DOHH2 (cell line): ENCODE results near the gene WDR75.

Experiments used
- CTCF ChIP-seq: fragments of 200-600 bp; sonication (generic); IDR thresholded peaks from one replicate; pipeline ENCODE4 v1.5.1; 2014; ENCODE audit warnings: antibody characterized with exemption, mild to moderate bottlenecking, low read depth, low read length; ENCODE audit not compliant: poor library complexity, severe bottlenecking
- EZH2phosphoT487 ChIP-seq: fragments of 200-600 bp; sonication (generic); IDR thresholded peaks from 2 replicates; pipeline ENCODE4 v1.6.1; 2017; ENCODE audit warnings: borderline replicate concordance, mild to moderate bottlenecking, antibody characterized with exemption, low read length, moderate library complexity, mixed read lengths

GRCh38 chr2:189505492-189505891 is 64.2 kb downstream of the WDR75 start:
- TF ChIP-seq CTCF (no peak), EZH2phosphoT487 (no peak)
